ENCODE measurements around the gene IRF4. TPM values are rescaled to one million over a fixed set of nuclear protein-coding genes. Genes with fewer than 3 reads are reported as not detected.
A peak's percentile ranks its signal among the peaks of the same experiment; 100 is the strongest.

Gene IRF4
- total and polyA plus RNA-seq, 2 donors (not counting 1 experiment from before 2014, with no cell fraction given) = 75.7 to 142 TPM

GRCh38 chr6:360349-360748, 31.2 kb upstream of the IRF4 start:
- ChIA-PET POLR2A (interaction anchor here (1.7 kb wide), 1 partner anchor 67 kb away, joined by 7 read pairs; no protein-coding TSS in a partner anchor), CTCF (interaction anchor here (1.1 to 1.4 kb wide), 3 partner anchors 14 to 74 kb away, joined by 3 to 4 read pairs (median 3); no protein-coding TSS in a partner anchor)
- TF ChIP-seq EZH2 (IDR thresholded peaks at IDR 0.05; ENCODE audit: borderline replicate concordance, insufficient read depth, low read depth, low read length, poor library complexity, severe bottlenecking) = no peak
- TF ChIP-seq, protein P1, sequence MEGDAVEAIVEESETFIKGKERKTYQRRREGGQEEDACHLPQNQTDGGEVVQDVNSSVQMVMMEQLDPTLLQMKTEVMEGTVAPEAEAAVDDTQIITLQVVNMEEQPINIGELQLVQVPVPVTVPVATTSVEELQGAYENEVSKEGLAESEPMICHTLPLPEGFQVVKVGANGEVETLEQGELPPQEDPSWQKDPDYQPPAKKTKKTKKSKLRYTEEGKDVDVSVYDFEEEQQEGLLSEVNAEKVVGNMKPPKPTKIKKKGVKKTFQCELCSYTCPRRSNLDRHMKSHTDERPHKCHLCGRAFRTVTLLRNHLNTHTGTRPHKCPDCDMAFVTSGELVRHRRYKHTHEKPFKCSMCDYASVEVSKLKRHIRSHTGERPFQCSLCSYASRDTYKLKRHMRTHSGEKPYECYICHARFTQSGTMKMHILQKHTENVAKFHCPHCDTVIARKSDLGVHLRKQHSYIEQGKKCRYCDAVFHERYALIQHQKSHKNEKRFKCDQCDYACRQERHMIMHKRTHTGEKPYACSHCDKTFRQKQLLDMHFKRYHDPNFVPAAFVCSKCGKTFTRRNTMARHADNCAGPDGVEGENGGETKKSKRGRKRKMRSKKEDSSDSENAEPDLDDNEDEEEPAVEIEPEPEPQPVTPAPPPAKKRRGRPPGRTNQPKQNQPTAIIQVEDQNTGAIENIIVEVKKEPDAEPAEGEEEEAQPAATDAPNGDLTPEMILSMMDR (IDR thresholded peaks at IDR 0.05) = no peak
- H3K4me2 ChIP-seq (replicated peaks; ENCODE audit: low read depth, low read length, poor library complexity, severe bottlenecking) = peak overlapping the region; percentile 16
- H3K9me3 ChIP-seq (ENCODE audit: control extremely low read depth in 1 of 3, control insufficient read depth in 2 of 3, insufficient read depth in 1 of 3, low read length in 2 of 3) = peaks cover 0 to 39% (median 0%) of the 10 kb centered on the region in 3 donors
- H3K27me3 ChIP-seq (replicated peaks in 1 of 4; ENCODE audit: control extremely low read depth in 1 of 4, control insufficient read depth in 3 of 4, insufficient read depth in 4 of 4, low read length in 3 of 4) = no peaks in the 10 kb centered on the region
- no peak overlapping the region for H2AFZ ChIP-seq (ENCODE audit: insufficient read depth, low read depth, low read length, poor library complexity, severe bottlenecking)
- H3K4me1 ChIP-seq (ENCODE audit: control insufficient read depth in 2 of 2, insufficient read depth in 2 of 2, low read length in 2 of 2) = peaks cover 57 to 76% of the 10 kb centered on the region in 2 donors
- peak overlapping the region in 1 of 2 donors; percentile 50 for H3K27ac ChIP-seq (ENCODE audit: low read length in 2 of 2)
- no peak for ATAC-seq (ENCODE audit: low read depth)
- Mint-ChIP-seq H3K4me3 (peak overlapping the region; percentile 32), H3K4me1 (peaks cover 79% of the 10 kb centered on the region), H3K27me3 (no peaks in the 10 kb centered on the region), H3K9me3 (ENCODE audit: insufficient read depth) (no peaks in the 10 kb centered on the region), H3K27ac (peak overlapping the region; percentile 74)
- no peak overlapping the region for H3K9ac ChIP-seq (ENCODE audit: low read length)
- no peaks in the 10 kb centered on the region for H3K79me2 ChIP-seq (ENCODE audit: control insufficient read depth, insufficient read depth, low read length)
- intact Hi-C loops (cut with micrococcal nuclease) = no loop called here
- H4K20me1 ChIP-seq (ENCODE audit: control insufficient read depth, insufficient read depth, low read length, poor library complexity, severe bottlenecking) = no peaks in the 10 kb centered on the region
- H3K36me3 ChIP-seq (replicated peaks in 1 of 2; ENCODE audit: control extremely low read depth in 1 of 2, control insufficient read depth in 1 of 2, extremely low read depth in 1 of 2, insufficient read depth in 2 of 2, low read length in 1 of 2) = no peaks in the 10 kb centered on the region
- no peak for DNase-seq
- 80% methylated on average over 1 of the region's 5 CpGs for WGBS (ENCODE audit: insufficient coverage)
- no peak overlapping the region for H3K4me3 ChIP-seq (ENCODE audit: control extremely low read depth in 1 of 5, extremely low read depth in 1 of 5, insufficient read depth in 1 of 5, low read depth in 2 of 5, low read length in 4 of 5)

DNA sequence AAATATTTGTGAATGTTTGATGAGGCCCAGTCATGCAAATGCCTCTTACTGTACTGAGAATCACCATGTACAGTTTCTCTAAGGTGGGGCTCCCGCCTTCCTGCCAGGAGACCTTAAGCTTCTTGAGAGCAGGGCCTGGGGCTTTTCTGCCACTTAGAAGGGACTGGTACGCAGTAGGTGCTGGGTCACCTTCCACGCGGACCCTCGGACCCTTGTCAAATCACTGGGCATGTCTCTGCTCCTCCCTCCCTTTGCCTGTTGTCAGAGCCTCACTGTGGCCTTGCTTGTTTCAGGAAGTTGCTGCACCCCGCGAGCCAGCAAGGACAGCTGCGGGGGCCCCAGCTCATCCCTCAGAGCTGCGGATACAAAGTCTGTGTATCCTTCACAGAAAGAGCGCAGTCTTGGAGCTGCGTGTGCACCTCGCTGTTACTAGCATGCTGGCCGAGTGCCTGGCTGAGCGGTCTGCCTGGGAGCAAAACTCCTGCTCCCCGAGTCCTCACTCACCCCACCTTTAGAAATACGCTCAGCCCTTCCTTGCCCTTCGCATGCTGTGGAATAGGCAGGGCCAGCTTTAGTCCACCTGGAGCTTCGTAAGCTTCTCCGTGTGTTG, 30.7 kb upstream of the IRF4 start:
- peak overlapping the region; percentile 16 for H3K4me2 ChIP-seq (replicated peaks; ENCODE audit: low read depth, low read length, poor library complexity, severe bottlenecking)
- H3K4me1 Mint-ChIP-seq = peaks cover 80% of the 10 kb centered on the region
- no peaks in the 10 kb centered on the region for H3K79me2 ChIP-seq (ENCODE audit: control insufficient read depth, insufficient read depth, low read length)
- H3K4me3 Mint-ChIP-seq = no peak overlapping the region
- intact Hi-C loops (cut with micrococcal nuclease) = no loop called here
- 81% methylated on average over 19 of the region's 19 CpGs for WGBS (ENCODE audit: insufficient coverage)
- ChIA-PET POLR2A (no interaction called here), CTCF (interaction anchor here (0.8 to 1.4 kb wide), 5 partner anchors 14 to 171 kb away, joined by 3 to 4 read pairs (median 3); no protein-coding TSS in a partner anchor)
- no peak overlapping the region for H3K9ac ChIP-seq (ENCODE audit: low read length)
- no peaks in the 10 kb centered on the region for H4K20me1 ChIP-seq (ENCODE audit: control insufficient read depth, insufficient read depth, low read length, poor library complexity, severe bottlenecking)
- H3K4me1 ChIP-seq (ENCODE audit: control insufficient read depth in 2 of 2, insufficient read depth in 2 of 2, low read length in 2 of 2) = peaks cover 57 to 76% of the 10 kb centered on the region in 2 donors
- H3K27me3 ChIP-seq (replicated peaks in 1 of 4; ENCODE audit: control extremely low read depth in 1 of 4, control insufficient read depth in 3 of 4, insufficient read depth in 4 of 4, low read length in 3 of 4) = no peaks in the 10 kb centered on the region
- H3K36me3 ChIP-seq (replicated peaks in 1 of 2; ENCODE audit: control extremely low read depth in 1 of 2, control insufficient read depth in 1 of 2, extremely low read depth in 1 of 2, insufficient read depth in 2 of 2, low read length in 1 of 2) = no peaks in the 10 kb centered on the region
- H3K27ac Mint-ChIP-seq = peak overlapping the region; percentile 74
- no peaks in the 10 kb centered on the region for H3K9me3 Mint-ChIP-seq (ENCODE audit: insufficient read depth)
- no peak overlapping the region for H3K4me3 ChIP-seq (ENCODE audit: control extremely low read depth in 1 of 5, extremely low read depth in 1 of 5, insufficient read depth in 1 of 5, low read depth in 2 of 5, low read length in 4 of 5)
- no peaks in the 10 kb centered on the region for H3K27me3 Mint-ChIP-seq
- TF ChIP-seq EZH2 (IDR thresholded peaks at IDR 0.05; ENCODE audit: borderline replicate concordance, insufficient read depth, low read depth, low read length, poor library complexity, severe bottlenecking) = no peak
- TF ChIP-seq, protein P1 (IDR thresholded peaks at IDR 0.05) = no peak
- ATAC-seq (ENCODE audit: low read depth) (no peak), DNase-seq (peak; percentile 32)
- H3K9me3 ChIP-seq (ENCODE audit: control extremely low read depth in 1 of 3, control insufficient read depth in 2 of 3, insufficient read depth in 1 of 3, low read length in 2 of 3) = peaks cover 0 to 39% (median 0%) of the 10 kb centered on the region in 3 donors
- peak overlapping the region in 1 of 2 donors; percentile 50 for H3K27ac ChIP-seq (ENCODE audit: low read length in 2 of 2)
- H2AFZ ChIP-seq (ENCODE audit: insufficient read depth, low read depth, low read length, poor library complexity, severe bottlenecking) = peak overlapping the region; percentile 10

Data from B cell (primary cell).